HEK293T (cell line): ENCODE measurements around the gene CD160.
"Not testable (repeated sequence)": the region's sequence is repeated elsewhere in the genome, so short reads cannot be mapped to it uniquely, and the experiment has no call there.

Source experiments
- CTCF ChIA-PET: fragments of 350-600 bp; formaldehyde crosslinking; extraction: SDS; loops from one replicate; lab custom pipeline; 2021; ENCODE audit warnings: antibody characterized with exemption, inconsistent platforms; lab: Yijun Ruan, JAX
- POLR2A ChIA-PET: fragments of 350-600 bp; formaldehyde crosslinking; extraction: SDS; loops from one replicate; lab custom pipeline; 2020; ENCODE audit warnings: antibody characterized with exemption, inconsistent platforms; lab: Yijun Ruan, JAX
- DNase-seq: peaks from one replicate; pipeline ENCODE4 v3.0.0; 2012; ENCODE audit warnings: mixed read lengths; ENCODE audit errors: extremely low spot score
- ARNT ChIP-seq: fragments of 450-650 bp; IDR thresholded peaks from 2 replicates; pipeline ENCODE4 v1.6.1; 2017; ENCODE audit warnings: mild to moderate bottlenecking
- BHLHE40 ChIP-seq: fragments of 450-650 bp; IDR thresholded peaks from 2 replicates; pipeline ENCODE4 v1.6.1; 2016; ENCODE audit warnings: mild to moderate bottlenecking, moderate library complexity, borderline replicate concordance
- CTBP1 ChIP-seq: fragments of 450-650 bp; IDR thresholded peaks from 2 replicates; pipeline ENCODE4 v1.6.1; 2016; ENCODE audit warnings: borderline replicate concordance
- ELF4 ChIP-seq: fragments of 450-650 bp; IDR thresholded peaks from 2 replicates; pipeline ENCODE4 v1.6.1; 2017; ENCODE audit warnings: antibody characterized with exemption
- FOXA1 ChIP-seq: fragments of 450-650 bp; IDR thresholded peaks from 2 replicates; pipeline ENCODE4 v1.6.1; 2016; ENCODE audit warnings: mild to moderate bottlenecking
- FOXK2 ChIP-seq: fragments of 450-650 bp; IDR thresholded peaks from 2 replicates; pipeline ENCODE4 v1.6.1; 2016; ENCODE audit warnings: mild to moderate bottlenecking
- FOXM1 ChIP-seq: fragments of 450-650 bp; IDR thresholded peaks from 2 replicates; pipeline ENCODE4 v1.6.1; 2017; ENCODE audit warnings: mild to moderate bottlenecking, borderline replicate concordance
- HDGF ChIP-seq: fragments of 450-650 bp; IDR thresholded peaks from 2 replicates; pipeline ENCODE4 v1.6.1; 2017; ENCODE audit warnings: antibody characterized with exemption, borderline replicate concordance
- L3MBTL2 ChIP-seq: fragments of 450-650 bp; conservative IDR thresholded peaks from 2 replicates; pipeline ENCODE4 v1.6.1; 2016; ENCODE audit warnings: mild to moderate bottlenecking
- LEF1 ChIP-seq: fragments of 450-650 bp; IDR thresholded peaks from 2 replicates; pipeline ENCODE4 v1.6.1; 2017; ENCODE audit warnings: mild to moderate bottlenecking, borderline replicate concordance
- NFRKB ChIP-seq: fragments of 450-650 bp; IDR thresholded peaks from 2 replicates; pipeline ENCODE4 v1.6.1; 2016; ENCODE audit warnings: mild to moderate bottlenecking, moderate library complexity
- SP1 ChIP-seq: fragments of 450-650 bp; IDR thresholded peaks from 2 replicates; pipeline ENCODE4 v1.6.1; 2017
- SUZ12 ChIP-seq: fragments of 450-650 bp; IDR thresholded peaks from 2 replicates; pipeline ENCODE4 v1.6.1; 2016; ENCODE audit warnings: mild to moderate bottlenecking
- TARDBP ChIP-seq: fragments of 450-650 bp; IDR thresholded peaks from 2 replicates; pipeline ENCODE4 v1.6.1; 2016
- ZNF384 ChIP-seq: fragments of 450-650 bp; IDR thresholded peaks from 2 replicates; pipeline ENCODE4 v1.6.1; 2016

The CD160 gene

DNA sequence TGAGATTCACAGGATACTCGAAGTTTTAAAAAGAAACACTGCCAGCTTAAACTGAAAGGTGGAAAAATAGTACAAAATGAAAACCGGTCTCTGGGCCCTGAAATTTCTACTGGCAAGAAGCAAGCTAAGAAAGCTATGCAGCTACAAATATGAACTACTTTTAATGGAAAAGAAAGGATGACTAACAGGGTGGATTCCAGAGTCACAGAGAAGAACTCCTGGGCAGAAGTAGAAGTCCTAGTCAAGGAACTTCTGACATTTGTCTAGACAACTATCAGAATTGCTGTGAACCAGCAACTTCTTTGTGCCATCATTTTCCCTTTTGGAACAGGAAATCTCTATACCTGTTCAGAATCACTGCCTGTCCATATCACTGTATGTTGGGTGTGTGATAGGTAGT is 38.1 kb downstream of the CD160 start:
- no peak for TF ChIP-seq SP1
- no peak for TF ChIP-seq ELF4
- TF ChIP-seq FOXA1 = no peak
- TF ChIP-seq BHLHE40 = no peak
- TF ChIP-seq SUZ12 = no peak
- CTCF ChIA-PET = interaction anchor here (0.7 kb wide), 1 partner anchor 170 kb away, joined by 3 read pairs; the partner anchor contains the start of gene RBM8A
- DNase-seq = no peak
- POLR2A ChIA-PET = no interaction called here

DNA sequence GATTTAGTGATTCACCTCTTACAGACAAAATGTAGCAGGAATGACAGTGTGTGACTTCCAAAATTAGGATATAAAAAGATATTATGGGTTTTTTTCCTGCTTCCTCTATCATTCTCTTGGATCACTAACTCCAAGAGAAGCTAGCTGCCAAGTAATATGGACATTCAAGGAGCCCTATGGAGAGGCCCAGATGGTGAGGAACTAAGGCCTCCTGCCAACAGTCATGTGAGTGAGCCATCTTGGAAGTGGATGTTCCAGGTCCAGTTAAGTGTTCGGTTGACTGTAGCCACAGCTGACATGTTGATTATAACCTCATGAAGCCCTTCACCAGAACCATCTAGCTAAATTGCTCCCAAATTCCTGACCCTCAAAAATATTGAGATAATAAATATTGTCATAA is 38.8 kb downstream of the CD160 start:
- CTCF ChIA-PET = no interaction called here
- TF ChIP-seq SUZ12 = no peak
- TF ChIP-seq FOXK2 = no peak
- no peak for DNase-seq
- POLR2A ChIA-PET = no interaction called here

DNA sequence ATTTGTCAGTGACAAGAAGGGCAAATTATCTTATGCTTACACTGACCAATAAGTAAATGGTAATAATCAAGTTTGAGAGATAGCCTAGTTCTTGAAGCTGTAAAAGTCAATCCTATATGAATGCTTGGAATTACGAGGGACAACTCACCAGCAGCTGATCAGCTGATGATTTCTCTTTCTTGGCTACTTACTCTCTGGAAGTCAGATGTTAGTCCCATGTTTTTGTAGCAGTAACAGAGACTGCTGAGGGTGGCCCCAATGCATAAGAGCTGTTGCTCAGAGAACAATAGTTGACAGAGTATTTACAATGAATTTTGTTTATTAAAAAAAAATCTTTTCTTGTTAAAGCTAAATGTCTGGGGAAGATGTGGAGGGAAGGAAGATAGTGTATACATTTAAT is 39.3 kb downstream of the CD160 start:
- no peak for TF ChIP-seq L3MBTL2
- TF ChIP-seq ZNF384 = no peak
- TF ChIP-seq NFRKB = no peak
- no peak for TF ChIP-seq HDGF
- TF ChIP-seq LEF1 = no peak
- no peak for TF ChIP-seq ELF4
- no peak for TF ChIP-seq TARDBP
- no peak for TF ChIP-seq SUZ12
- TF ChIP-seq FOXM1 = no peak
- TF ChIP-seq CTBP1 = no peak
- no peak for TF ChIP-seq FOXK2
- TF ChIP-seq FOXA1 = no peak
- no peak for DNase-seq
- POLR2A ChIA-PET = no interaction called here
- CTCF ChIA-PET = no interaction called here

DNA sequence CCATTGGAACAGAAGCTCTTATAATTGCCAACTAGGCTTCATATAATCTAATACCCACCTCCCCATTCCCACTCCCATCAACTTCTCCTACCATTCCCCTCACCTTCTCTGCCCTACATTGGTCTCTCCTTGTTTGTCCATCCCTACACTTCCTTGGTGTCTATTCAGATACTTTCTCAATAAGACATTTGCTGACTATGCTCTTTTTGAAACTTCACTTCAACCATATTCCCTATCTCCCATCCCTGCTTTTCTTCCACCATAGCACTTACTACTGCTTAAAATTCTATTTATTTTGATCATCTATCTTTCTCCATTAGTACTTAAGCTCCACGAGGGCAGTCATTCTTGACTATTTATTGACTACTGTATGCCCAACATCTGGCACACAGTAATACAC is 40.4 kb downstream of the CD160 start:
- CTCF ChIA-PET = no interaction called here
- TF ChIP-seq FOXK2 = no peak
- no peak for TF ChIP-seq TARDBP
- no peak for TF ChIP-seq BHLHE40
- TF ChIP-seq ARNT = no peak
- TF ChIP-seq FOXM1 = no peak
- no peak for TF ChIP-seq FOXA1
- TF ChIP-seq LEF1 = no peak
- TF ChIP-seq HDGF = no peak

DNA sequence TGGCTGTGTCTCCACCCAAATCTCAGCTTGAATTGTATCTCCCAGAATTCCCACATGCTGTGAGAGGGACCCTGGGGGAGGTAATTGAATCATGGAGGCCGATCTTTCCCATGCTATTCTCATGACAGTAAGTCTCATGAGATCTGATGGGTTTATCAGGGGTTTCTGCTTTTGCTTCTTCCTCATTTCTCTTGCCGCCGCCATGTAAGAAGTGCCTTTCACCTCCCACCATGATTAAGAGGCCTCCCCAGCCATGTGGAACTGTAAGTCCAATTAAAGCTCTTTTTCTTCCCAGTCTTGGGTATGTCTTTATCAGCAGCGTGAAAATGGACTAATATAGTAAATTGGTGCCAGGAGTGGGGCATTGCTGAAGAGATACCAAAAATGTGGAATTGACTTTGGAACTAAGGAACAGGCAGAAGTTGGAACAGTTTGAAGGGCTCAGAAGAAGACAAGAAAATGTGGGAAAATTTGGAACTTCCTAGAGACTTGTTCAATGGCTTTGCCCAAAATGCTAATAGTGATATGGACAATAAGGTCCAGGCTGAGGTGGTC is 41.2 kb downstream of the CD160 start:
- DNase-seq, CTCF ChIA-PET, POLR2A ChIA-PET: not testable (repeated sequence)

More for the DNA sequence above, 40.4 kb downstream of the CD160 start:
- POLR2A ChIA-PET = no interaction called here
- DNase-seq = no peak

DNA sequence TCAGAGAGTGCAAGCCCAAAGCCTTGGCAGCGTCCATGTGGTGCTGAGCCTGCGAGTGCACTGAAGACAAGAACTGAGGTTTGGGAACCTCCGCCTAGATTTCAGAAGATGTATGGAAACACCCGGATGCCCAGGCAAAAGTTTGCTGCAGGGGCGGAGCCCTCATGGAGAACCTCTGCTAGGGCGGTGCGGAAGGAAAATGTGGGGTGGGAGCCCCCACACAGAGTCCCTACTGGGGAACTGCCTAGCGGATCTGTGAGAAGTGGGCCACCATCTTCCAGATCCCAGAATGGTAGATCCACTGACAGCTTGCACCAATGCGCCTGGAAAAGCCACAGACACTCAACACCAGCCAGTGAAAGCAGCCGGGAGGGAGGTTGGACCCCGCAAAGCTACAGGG is 42.2 kb downstream of the CD160 start:
- POLR2A ChIA-PET, CTCF ChIA-PET, DNase-seq: not testable (repeated sequence)

DNA sequence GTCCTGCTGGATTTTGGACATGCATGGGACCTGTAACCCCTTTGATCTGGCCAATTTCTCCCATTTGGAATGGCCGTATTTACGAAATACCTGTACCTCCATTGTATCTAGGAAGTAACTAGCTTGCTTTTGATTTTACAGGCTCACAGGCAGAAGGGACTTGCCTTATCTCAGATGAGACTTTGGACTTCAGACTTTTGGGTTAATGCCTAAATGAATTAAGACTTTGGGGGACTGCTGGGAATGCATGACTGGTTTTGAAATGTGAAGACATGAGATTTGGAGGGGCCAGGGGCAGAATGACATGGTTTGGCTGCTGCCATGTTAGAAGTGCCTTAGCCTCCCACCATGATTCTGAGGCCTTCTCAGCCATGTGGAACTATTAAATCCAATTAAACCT is 42.7 kb downstream of the CD160 start:
- CTCF ChIA-PET = not testable (repeated sequence)

DNA sequence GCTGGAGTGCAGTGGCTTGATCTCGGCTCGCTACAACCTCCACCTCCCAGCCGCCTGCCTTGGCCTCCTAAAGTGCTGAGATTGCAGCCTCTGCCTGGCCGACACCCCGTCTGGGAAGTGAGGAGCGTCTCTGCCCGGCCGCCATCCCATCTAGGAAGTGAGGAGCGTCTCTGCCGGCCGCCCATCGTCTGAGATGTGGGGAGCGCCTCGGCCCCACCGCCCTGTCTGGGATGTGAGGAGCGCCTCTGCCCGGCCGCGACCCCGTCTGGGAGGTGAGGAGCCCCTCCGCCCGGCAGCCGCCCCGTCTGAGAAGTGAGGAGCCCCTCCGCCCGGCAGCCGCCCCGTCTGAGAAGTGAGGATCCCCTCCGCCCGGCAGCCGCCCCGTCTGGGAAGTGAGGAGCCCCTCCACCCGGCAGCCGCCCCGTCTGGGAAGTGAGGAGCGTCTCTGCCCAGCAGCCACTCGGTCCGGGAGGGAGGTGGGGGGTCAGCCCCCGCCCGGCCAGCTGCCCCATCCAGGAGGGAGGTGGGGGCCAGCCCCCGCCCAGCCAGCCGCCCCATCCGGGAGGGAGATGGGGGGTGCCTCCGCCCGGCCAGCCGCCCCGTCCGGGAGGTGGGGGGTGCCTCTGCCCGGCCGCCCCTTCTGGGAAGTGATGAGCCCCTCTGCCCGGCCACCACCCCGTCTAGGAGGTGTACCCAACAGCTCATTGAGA is 45.1 kb downstream of the CD160 start:
- DNase-seq, CTCF ChIA-PET, POLR2A ChIA-PET: not testable (repeated sequence)

More for the DNA sequence above, 42.7 kb downstream of the CD160 start:
- POLR2A ChIA-PET, DNase-seq: not testable (repeated sequence)

DNA sequence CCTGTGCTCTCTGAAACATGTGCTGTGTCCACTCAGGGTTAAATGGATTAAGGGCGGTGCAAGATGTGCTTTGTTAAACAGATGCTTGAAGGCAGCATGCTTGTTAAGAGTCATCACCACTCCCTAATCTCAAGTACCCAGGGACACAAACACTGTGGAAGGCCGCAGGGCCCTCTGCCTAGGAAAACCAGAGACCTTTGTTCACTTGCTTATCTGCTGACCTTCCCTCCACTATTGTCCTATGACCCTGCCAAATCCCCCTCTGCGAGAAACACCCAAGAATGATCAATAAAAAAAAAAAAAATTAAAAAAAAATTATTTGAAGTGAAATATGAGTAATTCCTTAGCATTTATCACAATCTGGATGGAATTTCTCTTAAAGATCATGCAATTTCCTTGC is 45.8 kb downstream of the CD160 start:
- DNase-seq, POLR2A ChIA-PET, CTCF ChIA-PET: not testable (repeated sequence)

DNA sequence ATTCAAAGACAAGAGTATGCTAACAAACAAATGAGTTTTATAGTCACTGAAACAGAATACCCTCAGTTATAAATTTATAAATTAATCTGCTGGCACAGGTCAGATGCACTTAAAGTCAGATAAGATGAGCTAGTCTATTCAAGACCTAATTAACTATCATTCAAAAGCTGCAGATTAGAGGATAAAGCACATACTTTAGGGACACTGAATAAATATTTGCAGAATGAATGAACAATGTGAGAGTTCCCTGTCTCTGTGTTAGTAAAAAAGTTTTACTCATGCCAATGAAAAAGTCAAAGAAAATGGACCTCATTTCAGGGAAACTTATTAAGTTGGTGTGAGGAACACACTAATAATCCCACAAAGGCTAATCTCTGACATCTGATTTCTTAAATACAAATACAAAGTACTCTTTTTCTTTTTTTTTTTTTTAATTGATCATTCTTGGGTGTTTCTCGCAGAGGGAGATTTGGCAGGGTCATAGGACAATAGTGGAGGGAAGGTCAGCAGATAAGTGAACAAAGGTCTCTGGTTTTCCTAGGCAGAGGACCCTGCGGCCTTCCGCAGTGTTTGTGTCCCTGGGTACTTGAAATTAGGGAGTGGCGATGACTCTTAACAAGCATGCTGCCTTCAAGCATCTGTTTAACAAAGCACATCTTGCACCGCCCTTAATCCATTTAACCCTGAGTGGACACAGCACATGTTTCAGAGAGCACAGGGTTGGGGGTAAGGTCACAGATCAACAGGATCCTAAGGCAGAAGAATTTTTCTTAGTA is 46.5 kb downstream of the CD160 start:
- CTCF ChIA-PET, POLR2A ChIA-PET, DNase-seq: not testable (repeated sequence)

DNA sequence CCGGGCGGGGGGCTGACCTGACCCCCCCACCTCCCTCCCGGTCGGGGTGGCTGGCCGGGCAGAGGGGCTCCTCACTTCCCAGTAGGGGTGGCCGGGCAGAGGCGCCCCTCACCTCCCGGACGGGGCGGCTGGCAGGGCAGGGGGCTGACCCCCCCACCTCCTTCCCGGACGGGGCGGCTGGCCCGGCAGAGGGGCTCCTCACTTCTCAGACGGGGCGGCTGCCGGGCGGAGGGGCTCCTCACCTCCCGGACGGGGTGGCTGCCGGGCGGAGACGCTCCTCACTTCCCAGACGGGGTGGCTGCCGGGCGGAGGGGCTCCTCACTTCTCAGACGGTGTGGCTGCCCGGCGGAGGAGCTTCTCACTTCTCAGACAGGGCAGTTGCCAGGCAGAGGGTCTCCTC is 47.6 kb downstream of the CD160 start:
- CTCF ChIA-PET, POLR2A ChIA-PET, DNase-seq: not testable (repeated sequence)

DNA sequence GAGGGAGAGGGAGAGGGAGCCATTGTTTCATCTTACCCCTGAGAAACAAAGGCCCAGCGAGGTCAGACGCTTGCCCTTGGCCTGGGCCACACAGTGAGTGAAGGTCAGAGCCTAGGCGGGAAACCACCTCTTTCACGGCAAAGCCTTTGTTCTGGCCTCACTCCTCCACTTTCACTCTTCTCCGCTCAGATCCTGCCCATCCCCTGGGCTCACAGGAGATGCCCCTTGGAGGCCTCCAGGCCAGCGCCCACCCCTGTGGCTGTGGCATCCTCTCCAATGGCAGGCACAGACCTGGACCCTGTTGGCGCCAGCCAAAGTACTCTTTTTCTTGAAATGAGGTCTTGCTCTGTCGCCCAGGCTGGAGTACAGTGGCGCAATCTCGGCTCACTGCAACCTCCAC is 48.7 kb downstream of the CD160 start:
- POLR2A ChIA-PET = not testable (repeated sequence)

More for the DNA sequence above, 48.7 kb downstream of the CD160 start:
- DNase-seq, CTCF ChIA-PET: not testable (repeated sequence)
